GM11168 (cell line): ENCODE results near the gene GPX8.

Experiments used
- in situ Hi-C: fragments of 300-500 bp; cut with MboI; formaldehyde crosslinking; loops from one replicate; pipeline ENCODE4 v1.12.0; 2022; ENCODE audit warnings: low sequenced_read_pairs; ENCODE audit not compliant: unreplicated experiment

The GPX8 gene

GRCh38 chr5:55159763-55160492 is at the start of gene GPX8:
TSS of gene GPX8 (plus strand) at chr5:55160171. CDS start at chr5:55160193, 22 bp downstream.
- in situ Hi-C loops: no loop called here

- in situ Hi-C loops: no loop called here
Measured at GRCh38 chr5:55110217-55110616, 49.8 kb upstream of the GPX8 start.

GRCh38 chr5:55113327-55113726 is 46.6 kb upstream of the GPX8 start:
- in situ Hi-C loops: no loop called here

- in situ Hi-C loops: no loop called here
Measured at GRCh38 chr5:55114061-55114460, 45.9 kb upstream of the GPX8 start.

- in situ Hi-C loops: no loop called here
Measured at GRCh38 chr5:55123365-55123764, 36.6 kb upstream of the GPX8 start.

- in situ Hi-C loops: no loop called here
Measured at GRCh38 chr5:55134053-55134722, 25.8 kb upstream of the GPX8 start.

GRCh38 chr5:55136521-55136920 is 23.4 kb upstream of the GPX8 start:
- in situ Hi-C loops: no loop called here

GRCh38 chr5:55140908-55141665 is 18.9 kb upstream of the GPX8 start:
- in situ Hi-C loops: loop anchor here (5.0 kb wide), 1 partner anchor 199 kb away; no protein-coding TSS in a partner anchor

GRCh38 chr5:55141945-55142690 is 17.9 kb upstream of the GPX8 start:
- in situ Hi-C loops: loop anchor here (5.0 kb wide), 1 partner anchor 200 kb away; no protein-coding TSS in a partner anchor

GRCh38 chr5:55143624-55144023 is 16.3 kb upstream of the GPX8 start:
- in situ Hi-C loops: loop anchor here (5.0 kb wide), 1 partner anchor 201 kb away; no protein-coding TSS in a partner anchor

GRCh38 chr5:55146080-55146479 is 13.9 kb upstream of the GPX8 start:
- in situ Hi-C loops: no loop called here

GRCh38 chr5:55146543-55147151 is 13.3 kb upstream of the GPX8 start:
- in situ Hi-C loops: no loop called here

- in situ Hi-C loops: no loop called here
Measured at GRCh38 chr5:55149308-55149795, 10.6 kb upstream of the GPX8 start.

GRCh38 chr5:55151923-55152842 is 7.8 kb upstream of the GPX8 start:
- in situ Hi-C loops: no loop called here

GRCh38 chr5:55154873-55155272 is 5.1 kb upstream of the GPX8 start:
- in situ Hi-C loops: no loop called here

GRCh38 chr5:55160493-55161209 is 680 bp downstream of the GPX8 start:
- in situ Hi-C loops: no loop called here

- in situ Hi-C loops: no loop called here
Measured at GRCh38 chr5:55162666-55163065, 2.7 kb downstream of the GPX8 start.

- in situ Hi-C loops: no loop called here
Measured at GRCh38 chr5:55171471-55171870, 11.5 kb downstream of the GPX8 start.
